ENCODE measurements around the gene KCNQ1OT1.

Gene KCNQ1OT1

DNA sequence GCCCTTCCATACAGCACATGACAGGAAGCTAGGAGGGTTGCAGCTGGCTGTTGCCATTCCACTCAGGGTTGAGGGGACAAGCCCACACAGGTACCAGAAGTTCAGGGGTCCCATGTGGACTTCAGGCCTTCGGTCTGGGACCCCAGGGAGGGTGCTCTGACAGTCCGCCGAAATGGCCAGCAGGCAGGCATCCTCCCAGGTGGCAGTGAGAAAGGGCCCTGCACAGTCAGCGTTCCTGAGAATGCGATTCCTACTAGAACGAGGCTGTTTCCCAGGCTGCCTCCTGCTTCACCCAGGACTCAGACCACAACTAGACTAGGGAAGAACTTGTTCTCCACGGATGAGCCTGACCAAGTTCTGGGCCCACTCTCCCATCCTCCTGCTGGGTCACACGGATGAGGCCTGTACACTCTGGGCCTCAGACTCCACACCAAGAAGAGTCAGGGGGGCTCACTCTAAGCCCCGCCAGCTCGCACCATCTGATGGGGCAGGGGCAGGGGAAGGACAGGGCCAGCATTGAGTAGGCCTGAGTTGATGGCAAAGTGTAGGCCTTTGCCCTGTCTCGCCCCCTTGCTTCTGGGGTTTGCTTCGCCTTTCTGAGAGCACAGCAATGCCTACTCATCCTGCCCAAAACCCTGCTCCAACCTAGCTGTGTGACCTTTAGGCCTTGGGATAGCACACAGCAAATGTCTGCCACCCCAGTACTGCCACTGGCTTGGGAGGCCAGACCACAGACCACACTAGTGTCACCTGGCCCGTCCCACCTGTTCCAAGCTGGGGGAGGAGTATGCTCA lies 14.0 kb downstream of the KCNQ1OT1 start:
- no peak for DNase-seq

DNA sequence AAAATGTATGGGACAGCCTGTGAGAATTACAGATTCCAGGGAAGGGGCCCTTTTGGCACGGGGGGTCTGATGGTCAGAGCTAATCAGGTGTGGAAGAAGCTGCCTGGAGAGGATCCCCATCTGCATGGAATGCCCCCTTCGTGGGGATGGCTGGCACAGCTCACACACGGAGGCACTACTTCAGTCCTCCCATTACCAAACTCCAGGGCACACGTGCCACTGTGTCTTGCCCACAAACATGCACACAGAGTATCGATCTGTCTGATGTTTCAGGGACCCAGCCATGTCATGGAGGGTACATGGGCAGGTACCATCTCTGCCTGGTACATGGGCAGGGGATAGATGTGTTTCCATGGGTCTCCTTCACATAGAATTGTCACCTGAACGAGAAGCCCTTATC lies 14.7 kb downstream of the KCNQ1OT1 start:
- DNase-seq, result no peak

DNA sequence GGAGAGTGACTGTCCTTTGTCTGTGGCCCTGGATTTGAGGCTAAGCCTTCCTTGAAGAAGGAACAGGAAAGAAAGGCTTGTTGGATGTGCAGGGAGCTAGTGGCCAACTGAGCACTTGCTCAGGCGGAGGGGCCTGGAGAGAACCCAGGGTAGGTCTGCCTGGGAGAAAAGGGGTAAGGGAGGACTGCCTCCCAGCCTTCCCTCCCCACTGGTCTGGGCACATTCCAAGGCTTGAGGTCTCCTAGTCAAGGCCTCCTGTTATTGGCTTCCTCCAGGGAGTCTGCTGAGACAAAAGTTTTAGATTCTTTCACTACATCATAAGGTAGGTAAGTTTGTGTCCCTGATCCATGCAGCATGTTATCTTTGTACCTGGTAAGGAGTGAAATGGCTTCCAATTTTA lies 15.2 kb downstream of the KCNQ1OT1 start:
- no peak for DNase-seq

DNA sequence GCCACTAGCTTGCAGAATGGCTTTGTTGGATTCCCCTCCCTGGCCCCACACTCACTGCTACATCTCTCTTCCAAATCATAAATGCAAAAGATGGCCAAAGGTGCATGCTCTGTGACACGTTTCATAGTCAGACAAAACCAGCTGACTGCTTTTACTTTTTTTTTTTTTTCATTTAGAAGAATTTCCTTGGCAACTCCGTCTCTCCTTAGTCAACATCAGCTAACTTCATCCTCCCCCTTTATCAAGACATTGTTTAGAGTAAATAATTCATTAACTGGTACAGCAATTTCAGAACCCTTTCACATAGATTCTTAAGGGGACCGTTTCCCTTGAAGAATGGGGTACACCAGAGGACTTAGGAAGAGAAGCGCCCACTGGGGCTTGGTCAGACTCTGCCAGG lies 16.0 kb downstream of the KCNQ1OT1 start:
- DNase-seq, result no peak

DNA sequence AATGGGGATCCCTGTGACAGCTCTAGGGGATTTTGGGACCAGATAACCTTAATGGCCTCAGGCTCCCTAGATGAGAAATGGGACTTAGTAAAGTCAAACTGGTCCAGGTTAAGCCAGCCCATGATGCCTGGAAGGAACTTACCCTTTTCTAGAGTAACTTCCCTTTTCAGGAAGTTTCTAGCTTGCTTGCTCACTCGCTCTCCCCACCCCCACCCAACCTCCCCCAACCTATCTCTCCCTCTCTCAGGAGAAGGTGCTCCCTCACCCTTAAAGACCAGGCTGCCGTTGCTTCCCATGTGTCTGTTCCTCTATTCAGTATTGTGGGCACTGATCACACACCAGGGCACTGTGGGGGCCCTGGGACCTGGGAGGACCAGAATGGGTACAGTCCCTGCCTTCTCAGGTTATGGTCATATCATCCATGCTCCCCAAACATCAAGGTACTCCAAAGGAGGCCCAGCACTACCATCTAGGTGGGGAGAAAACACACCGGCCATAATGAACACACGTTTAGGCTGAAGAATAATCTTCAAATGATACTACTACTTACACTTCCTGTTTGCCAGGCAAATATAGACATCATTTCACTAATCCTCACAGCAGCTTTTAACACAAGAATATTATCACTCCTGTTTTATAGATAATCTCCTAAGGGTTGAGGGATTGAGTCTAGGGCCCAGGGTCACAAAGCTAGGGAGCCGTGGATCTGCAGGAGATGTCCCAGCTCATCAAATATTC lies 18.2 kb downstream of the KCNQ1OT1 start:
- DNase-seq, result no peak

DNA sequence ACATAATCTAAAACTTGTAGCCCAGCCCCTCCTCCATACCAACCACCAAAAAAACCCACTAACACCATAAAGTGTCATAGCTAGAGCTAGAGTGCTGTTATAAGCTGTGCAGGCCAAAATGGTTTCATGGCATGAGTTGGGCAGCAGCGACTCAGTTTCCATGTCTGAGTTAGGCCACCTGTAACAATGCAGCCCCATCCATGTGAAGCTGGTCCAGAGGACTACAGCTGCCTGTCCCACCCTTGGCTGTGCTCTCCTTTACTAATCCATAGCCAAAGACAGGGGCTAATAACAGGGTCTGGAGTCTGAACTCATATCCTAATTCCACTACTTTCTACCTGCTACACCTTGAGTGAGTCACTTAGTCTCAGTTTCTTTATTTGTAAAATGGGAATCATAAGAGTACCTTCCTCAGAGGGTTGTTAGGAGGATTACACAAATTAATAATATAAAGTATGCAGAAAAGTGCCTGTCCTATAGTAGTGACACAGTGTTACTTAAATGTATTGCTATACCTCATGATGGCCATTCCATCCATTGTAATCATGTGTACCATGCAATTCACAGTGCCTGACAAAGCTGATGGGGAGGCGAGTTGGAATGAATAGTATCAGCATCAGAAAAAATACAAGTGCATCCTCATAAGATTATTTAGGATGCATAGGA lies 20.6 kb downstream of the KCNQ1OT1 start:
- DNase-seq, result no peak

DNA sequence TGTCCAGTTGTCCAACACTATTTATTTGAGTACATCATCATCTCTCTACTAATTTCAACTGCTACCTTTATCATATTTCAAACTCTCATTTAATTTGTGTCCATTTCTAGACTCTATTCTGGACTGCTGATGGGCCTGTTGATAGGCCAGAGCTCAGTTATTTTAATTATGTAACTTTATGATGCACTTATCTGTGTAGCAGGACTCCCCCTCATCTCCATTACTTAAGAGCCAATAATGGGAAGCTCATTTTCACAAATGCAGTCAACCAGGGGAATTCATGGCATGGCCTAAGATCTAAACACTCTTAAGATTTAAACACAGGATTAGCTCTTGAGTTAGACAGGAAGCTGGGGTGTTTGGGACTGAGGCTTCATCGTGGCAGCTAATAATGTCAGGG lies 21.4 kb downstream of the KCNQ1OT1 start:
- DNase-seq, result no peak

DNA sequence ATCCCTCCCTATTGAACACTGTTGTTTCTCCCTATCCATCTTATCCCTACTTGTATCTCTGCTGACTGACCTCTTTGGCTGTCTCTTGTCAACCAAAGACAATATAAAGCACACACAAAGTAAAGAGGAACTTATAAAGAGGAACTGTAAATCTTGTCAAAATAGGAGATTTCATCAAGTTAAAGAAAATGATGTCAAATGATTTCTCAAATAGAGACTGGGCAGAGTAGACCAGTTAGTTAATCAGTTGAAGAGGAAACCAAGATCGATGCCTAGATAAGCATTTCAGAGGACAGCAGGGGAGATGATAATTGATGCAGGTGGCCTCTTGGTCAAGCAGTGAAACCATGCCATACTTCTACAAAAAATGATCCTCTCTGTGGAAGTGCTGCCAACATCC lies 22.7 kb downstream of the KCNQ1OT1 start:
- no peak for DNase-seq

DNA sequence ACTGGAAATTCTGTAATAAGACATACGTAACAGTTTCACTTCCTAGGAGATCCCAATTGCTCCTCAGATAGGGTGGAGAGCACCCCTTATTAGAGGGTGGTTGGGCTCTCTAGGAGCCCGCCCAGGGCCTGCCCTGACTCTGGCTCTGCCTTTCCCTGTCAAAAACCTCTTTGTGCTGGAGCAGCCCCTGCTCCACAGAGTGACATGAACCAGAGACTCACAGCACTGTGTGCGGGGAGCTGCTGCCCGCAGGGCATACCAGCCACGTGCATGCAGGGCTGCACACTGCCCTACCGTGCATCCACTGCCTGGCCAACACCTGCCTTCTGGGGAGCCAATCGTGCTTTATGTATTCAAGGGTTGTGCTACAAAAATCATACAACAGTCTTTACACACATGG lies 24.3 kb downstream of the KCNQ1OT1 start:
- DNase-seq, result peak; percentile 38

DNA sequence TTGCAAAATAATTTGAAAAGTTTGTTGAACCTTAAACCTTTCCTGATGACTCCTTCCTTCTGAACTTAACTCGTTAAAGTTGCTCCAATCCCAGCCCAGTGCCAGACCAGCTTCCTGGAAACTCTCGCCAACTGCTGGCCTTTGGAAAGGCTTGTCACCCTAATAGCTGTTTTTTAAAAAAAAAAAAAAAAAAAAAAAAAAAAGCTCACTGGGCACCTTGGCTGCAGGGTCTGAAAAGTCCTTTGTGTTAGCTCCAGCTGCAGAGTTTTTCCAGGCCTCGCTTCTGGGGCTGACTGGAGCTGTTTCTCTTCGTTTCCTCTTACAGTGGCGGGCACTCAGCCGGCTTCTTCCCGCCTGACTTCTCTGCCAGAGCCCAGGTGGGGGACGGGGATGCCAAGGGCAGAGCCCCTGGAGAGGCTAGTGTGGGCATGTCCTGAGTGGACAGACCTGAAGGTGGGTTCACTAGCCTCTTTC lies 25.1 kb downstream of the KCNQ1OT1 start:
- DNase-seq, result no peak

DNA sequence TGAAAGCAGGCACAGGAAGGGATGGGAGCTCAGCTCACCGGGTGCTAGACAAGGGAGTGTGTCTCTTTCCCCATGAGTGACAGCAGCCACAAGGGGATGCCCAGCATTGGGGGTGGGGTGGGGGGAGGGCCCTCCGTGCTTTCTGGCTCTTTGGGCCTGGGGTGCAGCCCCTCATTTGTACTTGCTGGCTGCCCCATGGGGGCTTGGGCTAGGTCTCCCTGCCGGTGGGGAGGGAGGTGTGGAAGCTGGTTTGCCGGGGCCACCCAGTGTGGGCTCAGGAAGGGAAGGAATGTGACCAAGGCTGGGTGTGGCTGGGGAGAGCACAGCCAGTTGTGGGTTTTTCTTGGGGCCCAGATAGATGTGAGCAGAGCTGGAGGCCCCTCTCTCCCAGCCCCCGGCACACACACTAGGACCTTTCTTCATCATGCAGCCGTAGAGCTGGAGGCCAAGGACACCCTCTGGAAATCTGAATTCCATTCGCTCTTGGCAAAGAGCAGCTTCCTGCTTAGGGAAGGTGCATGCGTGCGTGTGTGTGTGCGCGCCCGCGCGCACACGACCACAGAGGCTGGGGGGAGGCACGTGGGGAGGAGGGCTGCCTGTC lies 25.8 kb downstream of the KCNQ1OT1 start:
- DNase-seq, result no peak

DNA sequence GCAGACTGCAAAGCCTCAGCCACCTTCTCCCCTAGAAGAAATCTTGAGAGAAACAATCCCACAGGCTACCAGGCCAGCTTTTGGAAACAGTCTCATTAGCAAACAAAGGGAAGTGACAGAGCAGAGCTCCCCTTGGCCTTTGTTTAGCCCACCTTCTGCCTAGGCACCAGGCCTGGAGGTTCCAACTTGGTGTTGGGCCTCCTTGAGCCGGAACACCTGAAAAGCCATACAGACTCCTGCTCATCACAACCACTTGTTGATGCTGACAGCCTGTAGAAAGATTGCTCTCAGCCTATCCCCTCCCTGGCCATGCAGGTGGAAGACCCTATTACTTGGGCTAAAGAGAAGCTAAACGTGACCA lies 26.6 kb downstream of the KCNQ1OT1 start:
- DNase-seq, result no peak

DNA sequence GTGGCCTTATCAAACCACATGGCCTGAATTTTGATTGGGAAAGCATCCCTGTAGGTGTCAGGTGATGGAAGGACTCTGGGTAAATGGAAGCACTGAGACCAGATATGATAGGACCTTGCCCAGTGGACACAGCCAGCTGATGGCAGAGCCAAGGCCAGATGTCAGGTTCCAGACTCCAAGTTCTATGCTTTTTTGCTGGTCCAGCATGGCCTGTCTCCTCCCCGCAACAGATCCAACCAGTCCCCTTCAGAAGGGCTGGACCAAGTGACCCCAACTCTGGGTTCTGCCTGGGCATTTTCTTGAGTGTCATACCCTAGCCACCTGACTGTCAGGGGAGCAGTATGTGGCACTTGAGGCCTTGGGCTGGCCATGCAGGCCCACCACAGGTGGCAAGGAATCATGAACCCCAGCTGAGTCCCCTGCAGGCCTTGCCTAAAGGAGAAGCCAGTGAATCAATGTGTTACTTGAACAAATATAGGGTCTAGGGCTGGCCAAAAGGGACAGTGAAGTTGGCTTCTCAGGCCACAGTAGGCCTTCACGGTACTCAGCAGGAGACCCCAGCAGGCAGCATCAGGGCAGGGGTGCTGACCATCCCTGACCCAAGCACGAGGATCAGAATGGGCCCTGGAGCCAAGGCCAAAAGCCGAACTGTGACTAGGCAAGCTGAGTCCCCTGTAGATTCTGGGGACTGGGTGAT lies 27.1 kb downstream of the KCNQ1OT1 start:
- no peak for DNase-seq

DNA sequence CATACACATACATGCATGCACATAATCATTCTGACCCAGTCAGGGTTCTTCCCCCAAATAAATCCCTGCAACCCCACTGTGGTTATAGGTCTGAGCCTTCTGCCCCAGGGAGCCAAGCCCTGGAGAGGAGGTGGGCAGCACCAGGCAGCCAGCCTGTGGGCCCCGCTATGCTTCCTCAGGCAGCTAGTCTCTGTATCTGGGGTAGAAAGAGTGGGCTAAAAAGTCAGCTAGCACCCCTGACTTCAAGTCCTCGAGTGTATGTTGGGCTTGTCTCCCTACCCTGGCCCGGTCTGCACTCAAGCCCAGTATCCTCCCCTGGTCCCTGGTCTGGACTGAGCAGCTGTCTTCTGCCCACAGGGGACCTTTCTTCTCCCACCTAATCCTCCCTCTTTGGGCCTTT lies 28.0 kb downstream of the KCNQ1OT1 start:
- DNase-seq, result no peak

DNA sequence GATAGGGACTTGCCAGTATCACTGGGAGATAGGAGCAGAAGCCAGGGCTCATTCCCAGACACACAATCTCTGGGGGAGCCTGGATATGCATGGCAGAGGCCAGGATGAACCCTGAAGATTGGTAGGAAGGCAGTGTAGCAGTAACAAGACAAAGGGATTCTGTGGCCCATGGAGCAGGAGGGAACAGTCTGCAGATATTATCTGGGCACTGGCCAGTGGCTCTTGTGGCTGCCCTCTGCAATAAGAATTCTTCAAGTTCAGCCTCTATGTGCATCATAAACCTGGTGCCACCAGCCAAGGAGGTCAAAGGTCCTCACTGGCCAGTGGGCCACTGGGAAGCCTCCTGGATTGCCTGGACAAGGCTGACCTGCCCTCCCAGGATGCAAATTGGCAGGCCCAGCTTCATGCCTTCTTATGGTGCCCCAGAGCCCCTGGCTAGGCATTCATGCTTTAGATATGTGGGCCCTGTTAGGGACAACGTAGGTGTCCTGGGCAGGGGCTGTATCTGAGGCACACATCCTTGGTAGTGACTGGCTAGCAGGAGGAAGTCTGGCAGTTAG lies 29.2 kb downstream of the KCNQ1OT1 start:
- no peak for DNase-seq

DNA sequence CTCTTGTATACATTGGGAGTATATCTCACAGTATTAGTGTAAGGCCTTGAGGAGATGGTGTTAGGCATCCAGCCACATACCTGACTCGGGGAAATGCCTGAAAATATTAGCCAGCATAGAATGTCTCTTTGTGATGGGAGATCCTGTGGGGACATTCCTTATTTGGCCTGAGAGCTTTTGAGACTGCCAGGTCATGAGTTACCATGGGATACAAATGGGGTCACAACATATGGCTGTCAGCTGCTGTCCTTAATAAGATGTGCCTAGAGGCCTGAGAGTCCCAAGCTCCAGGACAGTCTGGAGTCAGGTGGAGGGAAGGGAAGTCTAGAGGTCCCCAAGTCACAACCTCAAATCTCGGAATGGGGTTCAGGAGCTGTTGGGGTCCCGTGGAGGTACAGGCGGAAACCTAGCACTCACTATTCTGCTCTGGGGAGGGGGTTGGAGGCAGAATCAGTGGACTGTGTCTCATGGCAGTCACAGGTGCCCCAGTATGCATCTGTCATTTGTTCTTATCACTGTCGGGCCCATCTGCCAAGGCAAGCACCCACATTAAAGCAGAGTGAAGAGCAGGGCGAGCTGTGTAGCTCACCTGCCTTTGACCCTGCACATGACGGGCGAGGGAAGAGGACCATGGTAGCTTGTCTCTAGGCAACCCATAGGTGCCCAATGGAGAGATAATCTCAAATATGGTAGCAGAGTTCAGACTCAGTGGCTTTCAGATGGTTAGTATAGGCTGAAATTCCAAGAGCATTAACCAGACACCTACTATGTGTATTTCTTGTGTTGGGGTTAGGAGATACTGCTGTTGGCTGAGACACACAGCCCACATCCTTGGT lies 29.9 kb downstream of the KCNQ1OT1 start:
- no peak for DNase-seq

DNA sequence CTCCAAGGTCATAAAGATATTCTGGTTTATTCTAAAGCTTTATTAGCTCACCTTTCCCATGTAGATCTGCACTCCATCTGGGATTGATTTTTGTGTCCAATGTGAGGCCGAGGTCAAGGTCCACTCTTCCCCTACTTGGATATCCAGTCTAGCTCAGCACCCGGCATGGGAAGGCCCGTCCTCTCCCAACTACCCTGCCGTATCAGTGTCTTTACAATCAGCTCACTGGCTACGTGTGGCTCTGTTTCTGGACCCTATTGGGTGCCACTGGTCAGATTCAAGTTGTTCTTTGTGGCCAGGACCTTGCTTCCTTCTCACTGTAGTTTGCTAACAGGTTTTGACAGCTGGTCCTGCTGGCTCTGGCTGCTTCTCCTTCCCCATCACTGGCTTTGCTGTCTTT lies 30.9 kb downstream of the KCNQ1OT1 start:
- no peak for DNase-seq

DNA sequence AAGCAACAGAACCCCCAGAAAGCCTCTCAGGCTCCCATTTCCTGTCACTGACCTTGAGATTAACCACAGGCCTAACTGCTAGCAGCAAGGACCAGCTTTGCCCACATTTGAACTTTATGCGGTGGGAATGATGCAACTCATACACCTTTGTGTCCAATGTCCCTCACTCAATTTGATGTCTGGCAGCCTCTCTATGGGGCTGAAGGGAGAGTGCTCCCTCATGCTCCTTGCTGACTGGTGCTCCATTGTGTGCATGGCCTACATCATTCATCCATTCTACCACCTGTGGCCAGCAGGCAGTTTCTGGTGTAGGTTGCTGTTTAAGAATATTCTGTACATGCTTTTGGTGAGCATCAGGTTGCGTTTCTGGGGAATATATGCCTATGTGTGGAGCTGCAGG lies 31.9 kb downstream of the KCNQ1OT1 start:
- no peak for DNase-seq

DNA sequence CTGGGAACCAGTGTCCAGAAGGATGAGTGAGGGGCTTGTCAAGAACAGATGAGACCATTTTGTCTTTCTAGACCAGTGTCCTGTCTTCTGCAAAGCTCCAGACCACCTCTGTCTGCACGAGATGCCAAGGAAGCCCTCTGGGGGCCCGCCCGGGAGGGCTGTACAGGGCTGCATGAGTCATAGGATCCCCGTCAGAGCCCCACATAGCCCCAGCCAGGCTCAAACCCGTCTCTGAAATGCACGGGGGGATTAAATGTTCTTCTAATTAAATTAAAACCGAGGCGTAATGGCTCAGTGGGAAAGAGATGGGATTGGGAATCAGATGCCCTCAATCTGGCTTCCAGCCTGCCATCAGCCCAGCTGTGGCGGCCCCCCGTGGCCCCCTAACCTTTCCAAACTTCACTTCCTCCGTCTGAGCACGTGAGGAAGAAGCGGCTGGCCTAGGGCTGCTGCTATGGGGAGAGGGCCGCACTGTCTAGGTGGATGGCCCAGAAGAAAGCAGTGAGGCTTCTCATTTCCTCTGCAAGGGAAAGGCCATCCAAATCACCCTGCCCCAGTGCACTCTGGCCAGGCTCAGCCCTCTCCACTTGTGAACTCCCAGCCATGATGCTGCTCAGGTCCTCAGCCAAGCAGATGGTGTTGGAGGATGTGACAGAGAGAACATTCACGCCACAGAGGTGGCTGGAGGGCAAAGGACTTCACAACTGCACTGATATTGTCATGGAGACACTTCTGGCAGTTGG lies 32.8 kb downstream of the KCNQ1OT1 start:
- no peak for DNase-seq

DNA sequence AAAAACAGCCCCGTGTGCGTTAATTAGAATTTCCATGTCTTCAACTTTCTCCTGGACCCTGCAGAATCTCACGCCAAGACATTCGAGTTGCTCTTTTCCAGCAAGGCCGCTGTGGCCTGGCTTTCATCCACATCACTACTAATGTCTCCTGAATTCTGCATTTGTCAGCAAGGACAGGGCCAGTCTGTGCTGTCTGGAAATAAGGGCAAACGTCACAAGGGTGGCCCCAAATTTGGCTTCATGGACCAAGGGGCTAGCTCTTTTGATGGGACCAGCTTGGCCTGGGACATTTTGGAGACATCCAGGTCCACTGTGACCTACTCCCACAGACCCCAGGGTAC lies 33.4 kb downstream of the KCNQ1OT1 start:
- no peak for DNase-seq
